Astrocyte of the spinal cord (primary cell): ENCODE measurements around the gene CASZ1.

Experiments
- DNase-seq: peaks from one replicate; pipeline ENCODE4 v3.0.0; 2011; ENCODE audit warnings: low read depth, low spot score
- H3K4me3 ChIP-seq: 2 replicates; pipeline ENCODE4 v1.5.1; 2011; ENCODE audit warnings: low read depth, mild to moderate bottlenecking, low read length, moderate library complexity
- CTCF ChIP-seq: IDR thresholded peaks from 2 replicates; pipeline ENCODE4 v1.5.1; 2012; ENCODE audit warnings: low read depth, mild to moderate bottlenecking, low read length, inconsistent platforms
- in situ Hi-C: cut with HindIII; loops from 2 replicates; pipeline ENCODE4 v1.10.0; 2017; ENCODE audit warnings: low sequenced_read_pairs

The CASZ1 gene

GRCh38 chr1:10615932-10616671 is 180.3 kb downstream of the CASZ1 start:
- DNase-seq, result no peak
- no peak for TF ChIP-seq CTCF
- in situ Hi-C loops, result no loop called here
- H3K4me3 ChIP-seq, result no peak overlapping the region

GRCh38 chr1:10615332-10615731 is 181.1 kb downstream of the CASZ1 start:
- no peak for DNase-seq
- TF ChIP-seq CTCF, result no peak
- H3K4me3 ChIP-seq, result no peak overlapping the region
- in situ Hi-C loops, result no loop called here

- no peak for DNase-seq
- no peak overlapping the region for H3K4me3 ChIP-seq
- in situ Hi-C loops, result no loop called here
- no peak for TF ChIP-seq CTCF
Measured at GRCh38 chr1:10614377-10615225, 181.8 kb downstream of the CASZ1 start.

- TF ChIP-seq CTCF, result no peak
- no peak overlapping the region for H3K4me3 ChIP-seq
- no peak for DNase-seq
- in situ Hi-C loops, result no loop called here
Measured at GRCh38 chr1:10613861-10614260, 182.6 kb downstream of the CASZ1 start.

GRCh38 chr1:10613340-10613739 is 183.1 kb downstream of the CASZ1 start:
- in situ Hi-C loops, result no loop called here
- no peak overlapping the region for H3K4me3 ChIP-seq
- no peak for DNase-seq
- TF ChIP-seq CTCF, result no peak

- H3K4me3 ChIP-seq, result no peak overlapping the region
- in situ Hi-C loops, result no loop called here
- no peak for TF ChIP-seq CTCF
- no peak for DNase-seq
Measured at GRCh38 chr1:10612436-10613160, 183.8 kb downstream of the CASZ1 start.
